Left ventricle myocardium inferior (tissue), 1 donor: ENCODE data around the gene WDR19. TPM values are rescaled to one million over a fixed set of nuclear protein-coding genes. Genes with fewer than 3 reads are reported as not detected.

Source experiments
- DNase-seq: peaks from one replicate; pipeline ENCODE4 v3.0.0-alpha.2; 2020
- H3K27ac ChIP-seq: fragments of 200-600 bp; replicated peaks from 2 replicates; pipeline ENCODE4 v1.8.0; 2021
- H3K27me3 ChIP-seq: fragments of 200-600 bp; 2 replicates; pipeline ENCODE4 v1.8.0; 2021; ENCODE audit warnings: low read depth
- H3K36me3 ChIP-seq: fragments of 200-600 bp; 2 replicates; pipeline ENCODE4 v1.8.0; 2021
- H3K4me1 ChIP-seq: fragments of 200-600 bp; 2 replicates; pipeline ENCODE4 v1.8.0; 2021
- H3K4me3 ChIP-seq: fragments of 200-600 bp; 2 replicates; pipeline ENCODE4 v1.8.0; 2021; ENCODE audit warnings: mild to moderate bottlenecking, moderate library complexity
- H3K9me3 ChIP-seq: fragments of 200-600 bp; replicated peaks from 2 replicates; pipeline ENCODE4 v1.8.0; 2021
- intact Hi-C: fragments of 100-400 bp; cut with micrococcal nuclease; formaldehyde crosslinking; loops from one replicate; pipeline ENCODE4 v1.11.0; 2022
- total RNA-seq: library from RNA; stranded (reverse); fragmentation: NEBNext Ultra II Directional; extraction: Animal tissue kit (Norgen Biotek cat#: 25700); gene quantifications from one replicate; pipeline ENCODE4 v1.2.1, GENCODE V29; 2021
- TF ChIP-seq, protein P1 (sequence below): fragments of 200-600 bp; IDR thresholded peaks from 2 replicates; pipeline ENCODE4 v1.8.0; 2021; ENCODE audit warnings: antibody characterized with exemption, mild to moderate bottlenecking, borderline replicate concordance
- donor health status: DM: no; HTN: yes; CAD: no; lungs with severe emphysema.

The WDR19 gene
- total RNA-seq, 1 donor from 2014 or later: 10.4 TPM

GRCh38 chr4:39255266-39255665, 72.9 kb downstream of the WDR19 start:
- TF ChIP-seq, protein P1, sequence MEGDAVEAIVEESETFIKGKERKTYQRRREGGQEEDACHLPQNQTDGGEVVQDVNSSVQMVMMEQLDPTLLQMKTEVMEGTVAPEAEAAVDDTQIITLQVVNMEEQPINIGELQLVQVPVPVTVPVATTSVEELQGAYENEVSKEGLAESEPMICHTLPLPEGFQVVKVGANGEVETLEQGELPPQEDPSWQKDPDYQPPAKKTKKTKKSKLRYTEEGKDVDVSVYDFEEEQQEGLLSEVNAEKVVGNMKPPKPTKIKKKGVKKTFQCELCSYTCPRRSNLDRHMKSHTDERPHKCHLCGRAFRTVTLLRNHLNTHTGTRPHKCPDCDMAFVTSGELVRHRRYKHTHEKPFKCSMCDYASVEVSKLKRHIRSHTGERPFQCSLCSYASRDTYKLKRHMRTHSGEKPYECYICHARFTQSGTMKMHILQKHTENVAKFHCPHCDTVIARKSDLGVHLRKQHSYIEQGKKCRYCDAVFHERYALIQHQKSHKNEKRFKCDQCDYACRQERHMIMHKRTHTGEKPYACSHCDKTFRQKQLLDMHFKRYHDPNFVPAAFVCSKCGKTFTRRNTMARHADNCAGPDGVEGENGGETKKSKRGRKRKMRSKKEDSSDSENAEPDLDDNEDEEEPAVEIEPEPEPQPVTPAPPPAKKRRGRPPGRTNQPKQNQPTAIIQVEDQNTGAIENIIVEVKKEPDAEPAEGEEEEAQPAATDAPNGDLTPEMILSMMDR: no peak
- intact Hi-C loops: no loop called here
- H3K27ac ChIP-seq: no peak overlapping the region
- H3K27me3 ChIP-seq: no peaks in the 10 kb centered on the region
- H3K36me3 ChIP-seq: peaks cover 26% of the 10 kb centered on the region
- DNase-seq: no peak
- H3K4me3 ChIP-seq: no peak overlapping the region
- no peaks in the 10 kb centered on the region for H3K4me1 ChIP-seq
- no peaks in the 10 kb centered on the region for H3K9me3 ChIP-seq

DNA sequence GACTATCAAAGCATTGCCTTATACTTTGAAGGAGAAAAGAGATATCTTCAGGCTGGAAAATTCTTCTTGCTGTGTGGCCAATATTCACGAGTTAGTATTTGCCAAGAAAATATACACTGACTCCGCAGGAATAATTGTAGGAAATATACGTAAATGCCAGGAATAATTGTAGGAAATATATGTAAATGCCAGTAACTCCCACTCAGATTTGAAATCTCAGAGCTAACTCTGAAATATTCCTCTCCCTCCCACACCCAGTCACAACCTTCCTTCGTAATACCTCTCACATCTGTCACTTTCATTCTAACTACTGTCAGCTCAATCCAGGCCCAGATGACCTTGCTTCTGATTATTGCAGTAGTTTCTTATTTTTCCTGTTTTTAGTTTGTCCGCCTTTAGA, 73.5 kb downstream of the WDR19 start:
- Histone ChIP-seq H3K27ac (no peak overlapping the region), H3K27me3 (no peaks in the 10 kb centered on the region), H3K9me3 (no peaks in the 10 kb centered on the region), H3K4me3 (no peak overlapping the region), H3K4me1 (no peaks in the 10 kb centered on the region), H3K36me3 (peaks cover 31% of the 10 kb centered on the region)
- intact Hi-C loops: no loop called here
- TF ChIP-seq, protein P1: no peak
- DNase-seq: no peak

GRCh38 chr4:39256436-39256835, 74.1 kb downstream of the WDR19 start:
- TF ChIP-seq, protein P1: no peak
- DNase-seq: no peak
- Histone ChIP-seq H3K9me3 (no peaks in the 10 kb centered on the region), H3K4me3 (no peak overlapping the region), H3K36me3 (peaks cover 31% of the 10 kb centered on the region), H3K4me1 (no peaks in the 10 kb centered on the region), H3K27ac (no peak overlapping the region), H3K27me3 (no peaks in the 10 kb centered on the region)
- intact Hi-C loops: no loop called here

DNA sequence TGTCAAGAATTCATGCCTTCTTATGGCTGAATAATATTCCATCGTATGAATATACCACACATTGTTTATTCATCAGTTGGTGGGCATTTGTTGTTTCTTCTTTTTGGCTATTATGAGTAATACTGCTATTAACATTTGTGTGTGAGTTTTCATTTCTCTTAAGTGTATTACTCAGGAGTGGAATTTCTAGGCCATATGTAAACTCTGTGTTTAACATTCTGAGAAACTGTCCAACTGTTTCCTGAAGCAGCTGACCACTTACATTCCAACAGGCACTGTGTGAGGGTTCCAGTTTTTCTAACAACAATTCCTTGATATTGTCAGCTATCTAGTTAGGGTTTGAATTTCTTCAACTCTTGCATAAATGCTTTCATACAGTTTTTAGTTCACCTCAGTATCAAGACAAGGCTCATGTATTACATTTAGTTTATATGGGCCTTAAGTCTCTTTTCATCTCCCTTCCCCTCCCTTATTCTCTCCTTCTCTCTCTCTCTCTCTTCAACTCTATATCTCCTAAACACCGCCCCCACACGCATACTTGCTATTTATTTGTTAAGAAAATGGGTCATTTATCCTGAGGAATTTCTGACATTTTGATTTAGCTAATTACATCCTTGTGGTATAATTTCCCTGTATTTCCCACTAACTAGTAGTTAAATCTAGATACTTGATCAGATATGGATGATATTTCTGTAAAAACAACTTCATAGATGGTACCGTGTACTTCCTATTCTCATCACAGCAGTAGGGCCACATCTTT, 77.4 kb downstream of the WDR19 start:
- Histone ChIP-seq H3K9me3 (no peaks in the 10 kb centered on the region), H3K27me3 (no peaks in the 10 kb centered on the region), H3K4me1 (no peaks in the 10 kb centered on the region), H3K27ac (no peak overlapping the region), H3K4me3 (no peak overlapping the region), H3K36me3 (peaks cover 31% of the 10 kb centered on the region)
- no peak for DNase-seq
- TF ChIP-seq, protein P1: no peak
- intact Hi-C loops: no loop called here

DNA sequence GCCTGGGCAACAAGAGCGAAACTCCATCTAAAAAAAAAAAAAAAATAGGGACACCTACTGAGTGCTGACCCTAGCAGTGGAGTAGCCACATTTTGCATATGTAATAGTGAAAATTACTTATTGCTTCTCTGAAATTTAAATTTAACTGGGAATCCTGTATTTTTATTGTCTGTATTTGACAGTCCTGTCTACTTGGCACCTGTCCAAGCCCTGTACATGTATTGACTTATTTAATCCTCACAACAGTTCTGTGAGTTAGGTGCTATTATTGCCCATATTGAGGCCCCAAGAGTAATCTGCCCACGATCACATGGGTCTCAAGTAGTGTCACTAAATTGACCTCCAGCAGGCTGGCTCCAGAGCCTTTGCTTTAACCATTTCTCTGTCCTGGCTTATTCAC, 81.6 kb downstream of the WDR19 start:
- Histone ChIP-seq H3K27ac (no peak overlapping the region), H3K4me1 (no peaks in the 10 kb centered on the region), H3K36me3 (peaks cover 38% of the 10 kb centered on the region), H3K9me3 (no peaks in the 10 kb centered on the region), H3K4me3 (no peak overlapping the region), H3K27me3 (no peaks in the 10 kb centered on the region)
- intact Hi-C loops: no loop called here
- no peak for DNase-seq
- TF ChIP-seq, protein P1: no peak
